ENCODE results near the gene RABGGTA.
"Not testable (repeated sequence)": the region's sequence is repeated elsewhere in the genome, so short reads cannot be mapped to it uniquely, and the experiment has no call there.

RABGGTA gene

GRCh38 chr14:24260780-24261157 is 10.6 kb downstream of the RABGGTA start:
- DNase-seq (ENCODE audit: low read depth in 2 of 2) = no peak

- DNase-seq (ENCODE audit: low read depth in 2 of 2) = no peak
Observed at GRCh38 chr14:24260026-24260779, 11.2 kb downstream of the RABGGTA start.

- DNase-seq (ENCODE audit: low read depth in 2 of 2) = no peak
Observed at GRCh38 chr14:24259282-24260025, 11.9 kb downstream of the RABGGTA start.

GRCh38 chr14:24258548-24259265 is 12.7 kb downstream of the RABGGTA start:
- no peak for DNase-seq (ENCODE audit: low read depth in 2 of 2)

- DNase-seq (ENCODE audit: low read depth in 2 of 2) = no peak
Observed at GRCh38 chr14:24258119-24258518, 13.3 kb downstream of the RABGGTA start.

GRCh38 chr14:24256960-24257359 is 14.4 kb downstream of the RABGGTA start:
- DNase-seq (ENCODE audit: low read depth in 2 of 2) = no peak

GRCh38 chr14:24255931-24256711 is 15.3 kb downstream of the RABGGTA start:
- DNase-seq (ENCODE audit: low read depth in 2 of 2) = no peak

GRCh38 chr14:24255438-24255837 is 16.0 kb downstream of the RABGGTA start:
- DNase-seq (ENCODE audit: low read depth in 2 of 2) = no peak

- DNase-seq (ENCODE audit: low read depth in 2 of 2) = no peak
Observed at GRCh38 chr14:24254630-24255392, 16.6 kb downstream of the RABGGTA start.

GRCh38 chr14:24253936-24254335 is 17.5 kb downstream of the RABGGTA start:
- DNase-seq (ENCODE audit: low read depth in 2 of 2) = no peak

GRCh38 chr14:24252289-24253124 is 18.9 kb downstream of the RABGGTA start:
- no peak for DNase-seq (ENCODE audit: low read depth in 2 of 2)

GRCh38 chr14:24251880-24252288 is 19.5 kb downstream of the RABGGTA start:
- no peak for DNase-seq (ENCODE audit: low read depth in 2 of 2)

- no peak for DNase-seq (ENCODE audit: low read depth in 2 of 2)
Observed at GRCh38 chr14:24250354-24250753, 21.0 kb downstream of the RABGGTA start.

- DNase-seq (ENCODE audit: low read depth in 2 of 2) = no peak
Observed at GRCh38 chr14:24249230-24250021, 22.0 kb downstream of the RABGGTA start.

- no peak for DNase-seq (ENCODE audit: low read depth in 2 of 2)
Observed at GRCh38 chr14:24247422-24247821, 24.0 kb downstream of the RABGGTA start.

- no peak for DNase-seq (ENCODE audit: low read depth in 2 of 2)
Observed at GRCh38 chr14:24246765-24247212, 24.6 kb downstream of the RABGGTA start.

GRCh38 chr14:24245350-24245749 is 26.0 kb downstream of the RABGGTA start:
- not testable (repeated sequence) for DNase-seq (ENCODE audit: low read depth in 2 of 2)

- DNase-seq (ENCODE audit: low read depth in 2 of 2) = peak in 1 of 2 experiments; percentile 12
Observed at GRCh38 chr14:24243336-24243836, 28.0 kb downstream of the RABGGTA start.

Data from stimulated activated CD4-positive, alpha-beta T cell treated with anti-CD3 and anti-CD28 coated beads, Interleukin-12 subunit alpha, Interleukin-12 subunit beta, amount 100 ng/mL, for 24 hours (primary cell).